A673 (cell line): ENCODE results near the gene C5. TPM values are rescaled to one million over a fixed set of nuclear protein-coding genes. Genes with fewer than 3 reads are reported as not detected.

Experiments
- BruUV-seq: library from RNA; stranded (reverse); fragments of 400-500 nt; replicated peaks from 2 replicates; lab custom pipeline; 2021; lab: Mats Ljungman, UMichigan
- CTCF ChIA-PET: fragments of 300-600 bp; sonication (Branson Sonifier 250); formaldehyde crosslinking; loops from one replicate; lab custom pipeline; 2022; ENCODE audit warnings: antibody characterized with exemption; lab: Charles Lee
- POLR2A ChIA-PET: fragments of 300-600 bp; sonication (Branson Sonifier 250); formaldehyde crosslinking; loops from one replicate; lab custom pipeline; 2022; ENCODE audit warnings: antibody characterized with exemption; ENCODE audit not compliant: low non-redundant PET; lab: Charles Lee
- DNase-seq: peaks from one replicate; pipeline ENCODE4 v3.0.0-alpha.2; 2015; ENCODE audit warnings: low spot score
- H3K27ac ChIP-seq: fragments of 200-600 bp; sonication (generic); 2 replicates; pipeline ENCODE4 v1.5.1; 2016; ENCODE audit warnings: mixed run types, low read depth, mild to moderate bottlenecking, mixed read lengths, antibody characterized with exemption, low read length; ENCODE audit not compliant: poor library complexity, severe bottlenecking
- H3K27me3 ChIP-seq: fragments of 200-600 bp; sonication (generic); replicated peaks from 2 replicates; pipeline ENCODE4 v1.6.1; 2017; ENCODE audit warnings: mixed run types, low read depth, mild to moderate bottlenecking, mixed read lengths, antibody characterized with exemption, low read length; ENCODE audit not compliant: insufficient read depth, poor library complexity
- H3K36me3 ChIP-seq: fragments of 200-600 bp; sonication (generic); 2 replicates; pipeline ENCODE4 v1.6.1; 2016; ENCODE audit warnings: mixed run types, mild to moderate bottlenecking, mixed read lengths, antibody characterized with exemption, low read length; ENCODE audit not compliant: insufficient read depth, poor library complexity, severe bottlenecking
- H3K4me1 ChIP-seq: fragments of 200-600 bp; sonication (generic); 2 replicates; pipeline ENCODE4 v1.6.1; 2017; ENCODE audit warnings: mixed run types, mild to moderate bottlenecking, mixed read lengths, antibody characterized with exemption, low read length; ENCODE audit not compliant: insufficient read depth, poor library complexity, severe bottlenecking
- H3K4me3 ChIP-seq: fragments of 200-600 bp; sonication (generic); 2 replicates; pipeline ENCODE4 v1.5.1; 2016; ENCODE audit warnings: low read depth, mixed run types, mild to moderate bottlenecking, mixed read lengths, low read length; ENCODE audit not compliant: poor library complexity, severe bottlenecking
- H3K9me3 ChIP-seq: fragments of 200-600 bp; sonication (generic); 2 replicates; pipeline ENCODE4 v1.6.1; 2016; ENCODE audit warnings: mixed run types, low read depth, mild to moderate bottlenecking, mixed read lengths, antibody characterized with exemption, low read length; ENCODE audit not compliant: poor library complexity, severe bottlenecking
- CTCF ChIP-seq: fragments of 300-800, 200-600 bp; sonication (generic); conservative IDR thresholded peaks from 2 replicates; pipeline ENCODE4 v1.5.1; 2017; ENCODE audit warnings: low read depth, mild to moderate bottlenecking, antibody characterized with exemption, low read length, moderate library complexity, mixed read lengths
- EZH2 ChIP-seq: fragments of 200-600 bp; sonication (generic); IDR thresholded peaks from 2 replicates; pipeline ENCODE4 v1.6.1; 2017; ENCODE audit warnings: borderline replicate concordance, low read depth, mild to moderate bottlenecking, mixed read lengths, antibody characterized with exemption, low read length; ENCODE audit not compliant: poor library complexity, severe bottlenecking
- intact Hi-C: fragments of 100-400 bp; cut with micrococcal nuclease; formaldehyde crosslinking; loops from one replicate; pipeline ENCODE4 v1.10.0; 2022; ENCODE audit not compliant: unreplicated experiment
- total RNA-seq: library from RNA; stranded (reverse); gene quantifications from 2 replicates; pipeline ENCODE4 v1.2.3, GENCODE V29; 2021

C5 gene
- total RNA-seq, 1 experiment from 2014 or later = 4.4 TPM

- Histone ChIP-seq H3K9me3 (no peaks in the 10 kb centered on the region), H3K4me3 (no peak overlapping the region), H3K36me3 (no peaks in the 10 kb centered on the region), H3K27ac (peak overlapping the region; percentile 85), H3K27me3 (no peaks in the 10 kb centered on the region), H3K4me1 (peaks cover 38% of the 10 kb centered on the region)
- TF ChIP-seq CTCF = no peak
- no peak for TF ChIP-seq EZH2
- ChIA-PET POLR2A (interaction anchor here (0.7 kb wide), 1 partner anchor 15 kb away, joined by 4 read pairs; no protein-coding TSS in a partner anchor), CTCF (interaction anchor here (0.7 kb wide), 1 partner anchor 10 kb away, joined by 3 read pairs; no protein-coding TSS in a partner anchor)
- intact Hi-C loops = no loop called here
- DNase-seq = peak; percentile 81
- no TSS peak for BruUV-seq
Observed at GRCh38 chr9:120951960-120952618, 98.0 kb downstream of the C5 start.

- H3K4me3 ChIP-seq = no peak overlapping the region
- no TSS peak for BruUV-seq
- POLR2A ChIA-PET = no interaction called here
Observed at GRCh38 chr9:120950421-120951388, 99.4 kb downstream of the C5 start.

More at GRCh38 chr9:120950421-120951388, 99.4 kb downstream of the C5 start:
- DNase-seq = peak; percentile 91
- Histone ChIP-seq H3K4me1 (peaks cover 38% of the 10 kb centered on the region), H3K27ac (peak overlapping the region; percentile 85), H3K36me3 (no peaks in the 10 kb centered on the region), H3K27me3 (no peaks in the 10 kb centered on the region), H3K9me3 (no peaks in the 10 kb centered on the region)
- TF ChIP-seq EZH2 (no peak), CTCF (no peak)
- CTCF ChIA-PET = interaction anchor here (1.1 to 1.2 kb wide), 2 partner anchors 14 to 31 kb away, joined by 3 to 5 read pairs; no protein-coding TSS in a partner anchor
- intact Hi-C loops = no loop called here
